KG1 (cell line): ENCODE data around the gene TTC39B.

Experiments used
- DNase-seq: peaks from one replicate; lab custom pipeline; 2025; lab: John Stamatoyannopoulos, UW

The TTC39B gene

GRCh38 chr9:15176836-15177235 is 130.2 kb downstream of the TTC39B start:
- DNase-seq = no peak

DNA sequence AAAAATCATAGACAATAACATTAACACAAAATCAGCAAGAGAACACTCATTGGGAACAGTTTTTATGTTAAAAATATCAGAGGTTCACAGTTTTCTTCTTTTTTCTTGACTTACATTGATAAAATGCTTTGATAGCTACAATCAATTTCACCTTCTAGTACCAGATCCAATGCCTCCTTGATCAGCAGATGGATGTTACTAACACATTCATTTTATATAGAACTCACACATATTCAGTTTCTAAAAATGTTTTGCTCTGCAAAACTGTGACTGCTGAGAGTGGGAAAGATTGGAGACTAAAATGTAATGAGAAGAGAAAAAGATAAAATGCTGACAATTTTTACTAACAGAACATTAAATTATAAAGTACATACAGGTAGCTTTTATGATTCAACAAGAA is 143.1 kb downstream of the TTC39B start:
- no peak for DNase-seq

GRCh38 chr9:15161753-15162152 is 145.3 kb downstream of the TTC39B start:
- DNase-seq = no peak

- no peak for DNase-seq
These were observed 146.3 kb downstream of the TTC39B start for GRCh38 chr9:15160673-15161072.

DNA sequence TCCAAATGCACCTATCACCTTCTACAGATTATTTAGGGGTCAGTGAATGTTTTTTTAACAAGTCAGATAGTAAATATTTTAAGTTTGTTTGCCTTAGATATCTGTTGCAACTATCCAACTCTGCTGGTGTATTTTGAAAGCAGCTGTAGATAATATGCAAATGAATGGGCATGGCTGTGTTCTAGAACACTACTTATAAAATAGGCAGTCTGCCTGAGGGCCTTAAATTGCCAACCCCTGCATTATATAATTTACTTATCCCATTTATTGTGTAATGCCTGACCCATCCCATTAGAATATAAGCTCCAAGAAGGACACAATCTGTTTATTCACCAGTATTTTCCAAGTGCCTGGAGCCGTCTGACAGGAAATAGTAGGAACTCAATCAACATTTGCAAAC is 149.0 kb downstream of the TTC39B start:
- no peak for DNase-seq

DNA sequence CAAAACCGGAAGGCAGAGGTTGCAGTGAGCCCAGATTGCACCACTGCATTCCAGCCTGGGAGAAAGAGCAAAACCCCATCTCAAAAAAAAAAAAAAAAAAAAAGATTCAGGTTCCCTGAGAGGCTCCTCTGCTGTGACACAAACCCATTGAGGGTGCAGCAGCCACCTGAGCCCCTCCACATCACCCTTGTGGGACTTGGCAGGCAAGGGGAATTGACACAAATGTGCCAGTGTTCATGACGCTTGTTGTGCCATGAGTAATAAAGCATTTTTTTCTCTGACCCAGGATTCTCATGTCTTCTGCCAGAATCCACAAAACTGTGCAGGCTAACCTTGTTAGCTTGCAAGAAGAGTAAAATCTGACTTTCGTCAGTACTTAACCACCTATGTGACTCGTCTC is 149.6 kb downstream of the TTC39B start:
- DNase-seq = no peak

DNA sequence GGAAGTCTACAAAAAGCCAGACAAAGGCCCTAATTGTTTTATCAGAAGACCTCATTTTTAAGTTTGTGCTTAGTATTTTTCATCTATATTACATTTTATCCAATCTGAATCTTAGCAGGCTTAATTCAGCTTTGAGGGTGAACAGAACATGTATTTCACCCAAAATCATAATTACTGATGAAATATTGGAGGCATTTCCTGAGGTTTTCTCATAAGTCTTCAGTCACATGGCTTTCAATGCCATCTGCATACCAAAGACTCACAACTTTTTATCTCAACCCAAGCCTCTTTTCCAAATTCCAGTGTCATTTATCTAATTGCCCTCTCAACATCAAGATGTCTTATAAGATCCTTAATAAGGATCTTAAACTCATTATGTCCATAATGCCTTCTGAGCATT is 150.8 kb downstream of the TTC39B start:
- DNase-seq = no peak

- DNase-seq = no peak
These were observed 151.2 kb downstream of the TTC39B start for GRCh38 chr9:15155826-15156225.

DNA sequence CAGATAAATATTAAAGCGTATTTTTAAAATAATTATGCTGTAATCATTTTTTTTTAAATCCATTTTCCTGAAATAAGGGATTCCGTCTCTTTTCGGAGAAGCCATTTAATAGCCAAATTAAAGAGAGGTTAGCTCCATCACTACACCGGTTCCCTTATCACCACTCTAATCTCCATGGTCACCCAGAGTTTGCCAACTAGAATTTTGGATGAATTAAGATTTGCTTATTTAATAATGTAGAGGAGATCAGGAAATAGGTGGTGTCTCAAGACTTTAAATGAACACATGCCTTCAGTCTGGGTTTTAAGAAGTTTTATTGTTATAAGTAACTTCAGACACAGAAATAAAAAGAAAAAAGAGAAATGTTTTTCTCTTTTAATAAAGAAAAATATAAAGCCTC is 151.7 kb downstream of the TTC39B start:
- no peak for DNase-seq

DNA sequence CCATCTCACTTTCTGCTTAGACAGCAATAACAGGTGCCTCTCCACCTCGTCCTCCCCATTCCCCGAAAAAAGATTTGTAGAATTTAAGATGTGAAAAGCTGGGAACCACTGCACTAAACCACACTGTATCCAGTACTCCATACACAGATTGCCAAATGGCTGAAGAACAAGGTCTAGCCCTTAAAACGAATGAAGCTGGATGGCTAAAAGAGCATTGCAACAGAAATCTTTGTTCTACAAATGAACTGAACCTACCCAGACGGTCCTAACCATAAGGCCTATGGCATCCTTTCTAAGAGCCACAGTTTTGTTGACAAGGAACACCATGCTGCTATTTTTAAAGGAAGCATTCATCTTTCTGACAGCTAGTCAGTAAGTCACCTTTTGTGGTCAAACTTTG is 152.3 kb downstream of the TTC39B start:
- no peak for DNase-seq

GRCh38 chr9:15153961-15154360 is 153.1 kb downstream of the TTC39B start:
- DNase-seq = no peak

- DNase-seq = no peak
These were observed 156.1 kb downstream of the TTC39B start for GRCh38 chr9:15150939-15151338.

- DNase-seq = no peak
These were observed 157.6 kb downstream of the TTC39B start for GRCh38 chr9:15149450-15149849.

DNA sequence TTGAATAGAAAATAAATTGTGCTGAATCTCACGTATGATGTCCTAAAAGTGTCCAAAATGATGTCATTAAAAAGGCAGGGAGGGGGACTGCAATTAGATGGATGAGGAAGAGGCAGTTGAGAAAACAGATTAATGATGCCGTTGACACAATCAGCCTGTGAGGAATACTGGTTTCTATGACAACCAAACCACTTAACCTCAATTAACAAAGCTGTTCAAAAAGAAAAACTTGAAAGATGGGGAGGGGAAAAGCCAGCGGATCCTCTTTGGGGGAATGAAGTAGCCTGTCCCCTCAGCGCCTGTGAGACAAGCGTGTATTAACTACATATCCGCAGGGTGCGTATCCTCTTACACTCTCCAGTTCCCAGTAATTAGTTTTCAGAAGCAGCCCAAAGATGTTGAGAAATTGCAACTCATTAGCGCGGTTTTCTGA is 160.7 kb downstream of the TTC39B start:
- DNase-seq = no peak

GRCh38 chr9:15144622-15145061 is 162.4 kb downstream of the TTC39B start:
- DNase-seq = no peak

GRCh38 chr9:15142878-15143534 is 164.0 kb downstream of the TTC39B start:
- peak; percentile 10 for DNase-seq

- DNase-seq = no peak
These were observed 167.0 kb downstream of the TTC39B start for GRCh38 chr9:15140051-15140450.

DNA sequence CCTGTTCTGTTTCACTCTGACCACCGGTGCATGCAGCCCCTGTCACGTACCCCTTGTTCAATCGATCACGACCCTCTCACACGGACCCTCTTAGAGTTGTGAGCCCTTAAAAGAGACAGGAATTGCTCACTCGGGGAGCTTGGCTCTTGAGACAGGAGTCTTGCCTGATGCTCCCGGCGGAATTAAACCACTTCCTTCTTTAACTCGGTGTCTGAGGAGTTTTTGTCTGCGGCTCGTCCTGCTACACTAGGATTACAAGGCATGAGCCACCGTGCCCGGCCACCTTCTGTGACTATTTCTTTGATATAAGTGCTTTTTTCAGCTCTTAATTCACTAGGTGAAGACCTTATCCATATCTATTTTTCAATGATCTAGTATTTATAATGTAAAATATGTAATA is 167.5 kb downstream of the TTC39B start:
- DNase-seq = no peak

GRCh38 chr9:15138357-15138686 is 168.7 kb downstream of the TTC39B start:
- no peak for DNase-seq

- no peak for DNase-seq
These were observed 169.2 kb downstream of the TTC39B start for GRCh38 chr9:15137658-15138356.

DNA sequence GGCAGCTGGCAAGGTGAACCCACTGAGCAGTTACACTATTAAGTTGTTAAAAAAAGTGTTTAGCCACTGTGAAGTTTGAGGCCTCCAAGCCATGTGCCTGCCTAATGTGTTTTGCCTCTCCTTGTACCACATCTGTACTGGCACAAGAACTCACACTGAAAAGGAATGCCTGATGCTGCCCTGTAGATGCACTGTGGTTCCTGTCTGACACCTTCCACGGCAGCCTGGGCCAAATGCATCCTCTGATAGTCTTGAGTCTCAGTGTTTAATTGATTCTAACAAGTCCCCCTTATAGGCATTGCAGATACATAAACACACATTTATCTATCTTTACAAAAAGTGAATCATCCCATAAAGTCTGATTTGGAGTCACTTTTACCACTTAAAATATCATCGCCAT is 169.9 kb downstream of the TTC39B start:
- no peak for DNase-seq

DNA sequence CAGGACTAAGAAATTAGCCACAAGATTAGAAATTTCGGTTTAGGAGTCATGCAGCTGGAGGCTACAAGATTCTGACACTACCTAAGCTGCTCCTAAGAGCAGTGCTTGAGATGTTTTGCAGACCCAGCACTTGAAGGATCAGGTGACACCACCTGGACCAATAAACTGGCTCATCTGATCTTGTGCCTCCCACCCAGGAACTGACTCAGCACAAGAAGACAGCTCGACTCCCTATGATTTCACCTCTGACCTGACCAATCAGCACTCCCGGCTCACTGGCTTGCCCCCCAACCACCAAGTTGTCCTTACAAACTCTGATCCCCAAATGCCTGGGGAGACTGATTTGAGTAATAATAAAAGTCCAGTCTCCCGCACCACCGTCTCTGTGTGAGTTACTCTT is 170.4 kb downstream of the TTC39B start:
- no peak for DNase-seq

GRCh38 chr9:15135164-15135792 is 171.7 kb downstream of the TTC39B start:
- no peak for DNase-seq

- no peak for DNase-seq
These were observed 173.5 kb downstream of the TTC39B start for GRCh38 chr9:15133488-15133887.
